GM21619 (cell line): Measurements from ENCODE around the gene RIT1.

Experiments
- ATAC-seq: cut with Tn5 transposase; IDR thresholded peaks from one replicate; pipeline ENCODE4 v1.9.1; 2021; ENCODE audit not compliant: unreplicated experiment

RIT1 gene, protein sequence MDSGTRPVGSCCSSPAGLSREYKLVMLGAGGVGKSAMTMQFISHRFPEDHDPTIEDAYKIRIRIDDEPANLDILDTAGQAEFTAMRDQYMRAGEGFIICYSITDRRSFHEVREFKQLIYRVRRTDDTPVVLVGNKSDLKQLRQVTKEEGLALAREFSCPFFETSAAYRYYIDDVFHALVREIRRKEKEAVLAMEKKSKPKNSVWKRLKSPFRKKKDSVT

GRCh38 chr1:155911156-155912055 is at the start of gene RIT1:
Gene RIT1, minus strand, starts transcription at chr1:155911349. Its CDS starts 588 bp downstream, at chr1:155910761.
- peak; percentile 74 for ATAC-seq

GRCh38 chr1:155960081-155960745 is 49.1 kb upstream of the RIT1 start:
- ATAC-seq = no peak

- ATAC-seq = no peak
Observed at GRCh38 chr1:155957411-155957915, 46.3 kb upstream of the RIT1 start.

GRCh38 chr1:155954645-155955044 is 43.5 kb upstream of the RIT1 start:
- ATAC-seq = no peak

DNA sequence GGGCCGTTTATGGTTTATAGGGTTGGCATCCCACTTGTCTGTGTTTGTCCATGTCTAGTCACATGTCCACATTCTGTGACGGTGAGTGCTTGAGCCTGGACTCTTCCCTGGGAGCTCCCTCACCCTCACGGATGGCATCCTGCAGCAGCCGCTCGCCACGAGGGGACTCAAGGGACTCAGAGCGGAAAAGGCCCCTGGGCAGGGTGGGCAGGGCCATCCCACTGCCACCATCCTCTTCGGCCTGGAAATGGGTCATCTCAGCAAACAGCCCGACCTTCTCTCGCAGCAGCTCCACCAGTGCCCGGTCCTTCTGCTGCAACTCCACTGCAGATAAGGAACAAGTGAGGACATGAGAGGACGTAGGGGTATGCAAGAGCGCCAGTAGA is 41.3 kb upstream of the RIT1 start:
- ATAC-seq = no peak

DNA sequence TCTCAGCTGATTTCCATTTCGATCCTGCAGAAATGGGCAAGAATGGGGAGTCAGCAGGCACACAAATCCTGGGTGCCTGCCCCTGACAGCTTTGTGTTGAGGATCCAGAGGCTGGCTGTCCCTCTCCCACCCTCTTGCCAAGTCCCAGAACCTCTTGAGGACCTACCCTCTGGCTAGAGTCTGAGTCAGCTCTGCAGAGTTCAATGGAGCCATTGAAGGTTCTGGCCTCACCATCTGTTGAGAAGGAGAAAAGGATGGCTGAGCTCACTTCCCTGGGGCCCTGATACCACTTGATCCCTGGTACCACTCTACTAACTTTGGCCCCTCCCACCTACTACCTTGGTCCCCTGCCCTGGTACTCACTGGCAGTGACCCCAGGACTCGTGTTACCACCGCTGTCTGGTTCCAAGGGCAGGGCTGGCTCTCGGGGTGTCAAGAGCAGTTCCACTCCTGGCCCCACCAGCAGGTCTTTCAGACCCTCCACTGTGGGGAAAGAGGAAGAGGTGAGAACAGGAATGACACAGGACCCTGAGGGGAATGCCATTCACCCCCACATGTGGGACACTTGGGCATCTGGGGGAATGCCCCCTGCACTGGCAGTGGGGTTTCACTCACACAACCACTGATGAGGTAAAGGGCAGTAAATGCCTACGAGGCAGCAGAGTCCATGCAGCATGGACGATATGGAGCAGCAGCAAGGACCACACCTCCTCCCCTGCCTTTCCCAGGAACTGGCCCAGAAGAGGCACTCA is 40.8 kb upstream of the RIT1 start:
- no peak for ATAC-seq

- no peak for ATAC-seq
Observed at GRCh38 chr1:155950829-155951228, 39.7 kb upstream of the RIT1 start.

- no peak for ATAC-seq
Observed at GRCh38 chr1:155947741-155948140, 36.6 kb upstream of the RIT1 start.

DNA sequence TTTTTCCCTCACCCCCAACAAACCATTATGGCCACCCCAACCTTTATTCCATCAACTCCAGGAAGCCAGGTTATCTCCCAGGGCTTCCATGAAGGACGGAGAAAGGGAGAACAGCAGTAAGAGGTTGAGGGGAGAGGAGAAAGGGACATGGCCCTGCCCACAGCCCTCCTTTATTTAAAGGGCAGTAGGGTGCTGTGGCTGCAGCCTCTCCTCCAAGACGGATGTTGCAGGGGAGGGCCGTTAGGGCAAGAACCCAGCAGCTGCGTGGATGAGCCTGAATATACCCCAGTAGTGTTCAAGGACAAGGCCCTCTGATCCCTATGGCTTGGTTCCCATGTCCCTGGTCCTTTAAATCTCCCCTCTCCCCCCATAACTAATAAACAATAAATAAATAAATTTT is 36.1 kb upstream of the RIT1 start:
- ATAC-seq = no peak

DNA sequence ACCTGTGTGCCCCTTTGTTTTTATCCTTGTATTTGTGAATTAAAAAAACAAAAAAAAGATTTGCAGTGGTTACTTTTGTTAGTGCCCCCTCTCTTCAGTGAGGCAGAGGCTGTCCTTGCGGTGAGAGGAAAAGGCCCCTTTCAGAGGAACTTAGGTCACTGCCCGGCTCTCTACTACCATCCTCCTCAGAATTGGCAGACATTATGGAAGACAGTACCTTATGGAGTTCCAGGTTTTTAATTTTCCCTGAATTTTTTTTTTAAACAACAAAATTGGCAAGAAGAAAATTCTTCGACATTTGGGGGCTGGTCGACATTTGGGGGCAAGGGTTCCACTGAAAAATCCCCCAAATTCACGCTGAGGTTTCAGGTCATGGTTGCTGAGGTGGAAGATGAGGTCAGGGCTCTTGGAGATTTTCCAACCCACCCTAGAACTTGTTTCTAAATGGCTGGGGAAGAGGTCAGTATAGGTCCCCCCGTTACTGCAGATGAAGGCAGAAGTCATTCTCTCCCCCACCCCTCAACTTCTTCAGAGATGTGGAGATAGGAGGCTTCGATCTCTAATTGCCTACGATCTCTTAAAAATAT is 35.6 kb upstream of the RIT1 start:
- ATAC-seq = no peak

DNA sequence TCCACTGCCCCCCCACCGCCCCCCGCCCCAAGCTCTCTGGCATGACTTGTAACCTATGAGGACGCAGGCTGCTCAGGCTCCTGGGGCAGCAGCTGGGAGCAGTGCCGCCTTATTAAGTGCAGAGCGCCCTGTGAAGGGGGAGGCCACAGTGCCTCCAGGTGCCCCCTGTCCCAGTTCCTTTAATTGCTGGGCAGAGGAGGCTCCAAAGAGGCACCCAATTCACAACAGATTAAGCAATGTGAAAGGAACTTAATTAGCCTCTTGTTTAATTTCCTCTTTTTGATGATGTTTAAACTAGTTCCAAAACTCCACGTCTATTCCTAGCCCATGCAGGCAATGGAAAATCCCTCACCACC is 33.3 kb upstream of the RIT1 start:
- ATAC-seq = no peak

- ATAC-seq = no peak
Observed at GRCh38 chr1:155942578-155943141, 31.5 kb upstream of the RIT1 start.

GRCh38 chr1:155941845-155942531 is 30.8 kb upstream of the RIT1 start:
- ATAC-seq = no peak

DNA sequence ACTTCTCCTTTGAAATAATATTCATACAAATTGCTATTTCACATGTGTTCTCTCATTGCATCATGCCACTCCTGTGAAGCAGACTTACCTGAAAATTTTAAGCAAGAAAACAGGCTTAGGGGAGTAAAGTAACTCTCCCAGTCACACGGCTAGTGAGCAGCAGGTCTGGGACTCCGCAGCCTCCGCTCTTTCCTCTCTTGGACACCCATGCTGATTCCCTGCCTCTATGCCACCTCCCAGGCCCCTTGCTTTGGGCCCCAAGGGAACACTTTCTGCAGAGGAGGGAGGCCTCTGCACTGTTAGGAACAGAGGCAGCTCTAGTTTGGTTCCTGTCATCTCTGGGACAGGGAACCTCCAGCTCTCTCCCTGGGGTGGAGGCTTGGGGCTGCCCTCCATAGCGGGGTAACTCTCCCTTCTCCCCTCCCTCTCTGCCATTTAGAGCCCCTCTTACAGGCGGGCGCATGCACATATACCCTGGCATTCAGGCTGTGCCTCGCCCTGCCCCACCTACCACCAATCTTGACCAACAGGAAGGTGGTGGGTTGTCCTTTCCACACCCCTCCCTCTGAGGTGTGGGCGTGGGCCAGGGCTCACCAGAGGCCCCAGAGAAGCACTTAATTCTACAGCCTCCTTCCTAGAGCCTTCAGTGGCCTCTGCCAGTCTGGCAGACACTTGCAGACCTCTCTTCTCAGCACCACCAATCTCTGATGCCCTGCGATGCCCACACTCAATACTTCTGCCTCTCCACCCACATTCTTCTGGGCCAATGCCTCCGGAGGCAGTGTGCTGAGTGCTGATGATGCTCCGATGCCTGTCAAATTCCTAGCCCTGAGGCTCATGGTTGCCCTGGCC is 30.1 kb upstream of the RIT1 start, which contains the start of gene RXFP4:
Gene RXFP4, plus strand, starts transcription at position 646 of the 852 bp plus-strand sequence. Its CDS starts 72 bp downstream, at position 718.
- ATAC-seq = no peak

GRCh38 chr1:155940482-155940992 is 29.4 kb upstream of the RIT1 start:
- ATAC-seq = no peak

DNA sequence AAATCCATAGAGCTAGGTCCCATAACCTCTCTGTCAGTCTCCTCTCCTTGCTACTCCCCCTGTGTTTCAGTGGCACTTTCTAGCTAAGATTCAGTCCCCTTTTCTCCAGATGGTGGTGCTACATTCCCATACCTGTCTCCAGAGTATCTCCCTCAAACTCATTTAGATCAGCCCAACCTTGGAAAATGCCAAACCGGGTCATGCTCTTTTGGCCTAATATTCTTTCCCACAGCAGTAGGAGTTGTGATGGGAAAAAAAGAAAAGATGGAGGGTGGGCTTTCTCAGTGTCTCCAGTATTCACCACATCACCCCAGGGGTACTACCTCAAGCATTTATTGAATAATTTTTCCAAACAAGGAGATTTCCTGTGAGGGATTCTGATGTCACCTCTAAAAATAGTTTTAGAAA is 27.1 kb upstream of the RIT1 start:
- ATAC-seq = no peak

- no peak for ATAC-seq
Observed at GRCh38 chr1:155934936-155935590, 23.9 kb upstream of the RIT1 start.
